GM19455 (cell line): Measurements from ENCODE around the gene KDM1B.
"Not testable (repeated sequence)": the region's sequence is repeated elsewhere in the genome, so short reads cannot be mapped to it uniquely, and the experiment has no call there.

Source experiments
- ATAC-seq: cut with Tn5 transposase; IDR thresholded peaks from one replicate; pipeline ENCODE4 v1.9.1; 2021; ENCODE audit not compliant: unreplicated experiment

The KDM1B gene

GRCh38 chr6:18228590-18228989 is 73.4 kb downstream of the KDM1B start:
- not testable (repeated sequence) for ATAC-seq

GRCh38 chr6:18231856-18232255 is 76.6 kb downstream of the KDM1B start:
- not testable (repeated sequence) for ATAC-seq

GRCh38 chr6:18233770-18234169 is 78.5 kb downstream of the KDM1B start:
- ATAC-seq = not testable (repeated sequence)

GRCh38 chr6:18234564-18234963 is 79.3 kb downstream of the KDM1B start:
- ATAC-seq = no peak

- ATAC-seq = no peak
Observed at GRCh38 chr6:18235524-18235923, 80.3 kb downstream of the KDM1B start.

- no peak for ATAC-seq
Observed at GRCh38 chr6:18237167-18237566, 81.9 kb downstream of the KDM1B start.

- no peak for ATAC-seq
Observed at GRCh38 chr6:18240230-18240629, 85.0 kb downstream of the KDM1B start.

GRCh38 chr6:18241208-18242038 is 86.2 kb downstream of the KDM1B start:
- ATAC-seq = no peak

GRCh38 chr6:18242062-18242851 is 87.0 kb downstream of the KDM1B start:
- no peak for ATAC-seq

GRCh38 chr6:18243302-18243893 is 88.2 kb downstream of the KDM1B start:
- no peak for ATAC-seq

- ATAC-seq = no peak
Observed at GRCh38 chr6:18244251-18244650, 89.0 kb downstream of the KDM1B start.

- ATAC-seq = no peak
Observed at GRCh38 chr6:18245079-18245478, 89.9 kb downstream of the KDM1B start.

- no peak for ATAC-seq
Observed at GRCh38 chr6:18245642-18246041, 90.4 kb downstream of the KDM1B start.

GRCh38 chr6:18246205-18246604 is 91.0 kb downstream of the KDM1B start:
- no peak for ATAC-seq

GRCh38 chr6:18247002-18247401 is 91.8 kb downstream of the KDM1B start:
- ATAC-seq = no peak

- ATAC-seq = no peak
Observed at GRCh38 chr6:18248698-18249097, 93.5 kb downstream of the KDM1B start.

GRCh38 chr6:18249271-18249670 is 94.0 kb downstream of the KDM1B start:
- ATAC-seq = no peak

- ATAC-seq = no peak
Observed at GRCh38 chr6:18253635-18254034, 98.4 kb downstream of the KDM1B start.

GRCh38 chr6:18254793-18255192 is 99.6 kb downstream of the KDM1B start:
- no peak for ATAC-seq

GRCh38 chr6:18259675-18260447 is 104.6 kb downstream of the KDM1B start:
- ATAC-seq = no peak
